GM12878 (cell line): ENCODE results near the gene FRK. TPM values are rescaled to one million over a fixed set of nuclear protein-coding genes. Genes with fewer than 3 reads are reported as not detected.

Experiments
- ATAC-seq: fragments of 200-7000 bp; cut with Tn5 transposase; 3 replicates; pipeline ENCODE4 v1.9.1; 2020; ENCODE audit warnings: mild to moderate bottlenecking, moderate library complexity
- BruUV-seq: library from RNA; stranded (reverse); fragments of 400-500 nt; replicated peaks from 2 replicates; lab custom pipeline; 2021; lab: Mats Ljungman, UMichigan
- CTCF ChIA-PET: fragments of 300-600 bp; sonication (Branson Sonifier 250); formaldehyde crosslinking; extraction: SDS; loops from one replicate; lab custom pipeline; 2021; ENCODE audit warnings: inconsistent platforms; lab: Yijun Ruan, JAX
- POLR2A ChIA-PET: fragments of 350-600 bp; formaldehyde crosslinking; extraction: SDS; loops from one replicate; lab custom pipeline; 2021; ENCODE audit warnings: inconsistent platforms; lab: Charles Lee
- RAD21 ChIA-PET: fragments of 300-600 bp; sonication (Branson Sonifier 250); formaldehyde crosslinking; loops from one replicate; lab custom pipeline; 2023; ENCODE audit warnings: antibody characterized with exemption; ENCODE audit not compliant: unreplicated experiment; lab: Charles Lee
- SMC1A ChIA-PET: fragments of 300-600 bp; sonication (Branson Sonifier 250); formaldehyde crosslinking; loops from one replicate; lab custom pipeline; 2023; ENCODE audit not compliant: unreplicated experiment, uncharacterized antibody; lab: Charles Lee
- DNase-seq: peaks from one replicate; pipeline ENCODE4 v3.0.0-alpha.2; 2011; ENCODE audit warnings: low read depth, low spot score
- FAIRE-seq: peaks from 3 replicates; lab custom pipeline; 2011; peaks lifted over from hg19 to GRCh38; lab: Jason Lieb, UNC
- H2AFZ ChIP-seq: 2 replicates; pipeline ENCODE4 v1.6.0; 2011; ENCODE audit warnings: low read depth, low read length, control low read depth; ENCODE audit not compliant: control insufficient read depth
- H3K27ac ChIP-seq: 2 replicates; pipeline ENCODE4 v1.5.1; 2011; ENCODE audit warnings: control low read depth; ENCODE audit not compliant: control insufficient read depth, insufficient read depth
- H3K27me3 ChIP-seq, 2 experiments: replicated peaks in 1 of 2; 2 replicates each; pipeline versions ENCODE4 v1.6.0 to v1.6.1; 2011; ENCODE audit warnings: low read length in 1 of 2; ENCODE audit not compliant: control insufficient read depth in 2 of 2, insufficient read depth in 2 of 2
- H3K36me3 ChIP-seq, 2 experiments: 2 replicates each; pipeline ENCODE4 v1.5.1; 2011; ENCODE audit warnings: low read length in 1 of 2; ENCODE audit not compliant: control insufficient read depth in 2 of 2, insufficient read depth in 2 of 2
- H3K4me1 ChIP-seq: 2 replicates; pipeline ENCODE4 v1.6.1; 2011; ENCODE audit warnings: mild to moderate bottlenecking, low read length, moderate library complexity, mixed read lengths; ENCODE audit not compliant: control insufficient read depth, insufficient read depth
- H3K4me2 ChIP-seq: 2 replicates; pipeline ENCODE4 v1.6.0; 2011; ENCODE audit warnings: control low read depth; ENCODE audit not compliant: control insufficient read depth, insufficient read depth
- H3K4me3 ChIP-seq: fragments of 200-600 bp; sonication (generic); 2 replicates; pipeline ENCODE4 v1.5.1; 2016
- H3K79me2 ChIP-seq: 2 replicates; pipeline ENCODE4 v1.6.0; 2011; ENCODE audit warnings: low read length; ENCODE audit not compliant: control insufficient read depth, insufficient read depth
- H3K9ac ChIP-seq: 2 replicates; pipeline ENCODE4 v1.8.0; 2011; ENCODE audit warnings: low read length, control low read depth, mixed read lengths; ENCODE audit not compliant: control insufficient read depth, insufficient read depth
- H3K9me3 ChIP-seq: replicated peaks from 3 replicates; pipeline ENCODE4 v1.5.1; 2011; ENCODE audit warnings: mild to moderate bottlenecking, low read length; ENCODE audit not compliant: control insufficient read depth, insufficient read depth
- H4K20me1 ChIP-seq: 2 replicates; pipeline ENCODE4 v1.6.0; 2011; ENCODE audit not compliant: control insufficient read depth, insufficient read depth
- ATF3 ChIP-seq: IDR thresholded peaks from 2 replicates; pipeline ENCODE4 v1.6.1; 2011; ENCODE audit warnings: low read depth, mild to moderate bottlenecking, low read length, moderate library complexity, borderline replicate concordance; ENCODE audit errors: extremely low read depth
- BCL3 ChIP-seq: IDR thresholded peaks from 2 replicates; pipeline ENCODE4 v1.6.1; 2011; ENCODE audit warnings: borderline replicate concordance, low read depth, mild to moderate bottlenecking, moderate library complexity, low read length; ENCODE audit not compliant: insufficient read depth, poor library complexity, severe bottlenecking
- CHD4 ChIP-seq: fragments of 200-600 bp; sonication (generic); IDR thresholded peaks from 2 replicates; pipeline ENCODE4 v1.6.1; 2016; ENCODE audit warnings: mild to moderate bottlenecking
- FOXK2 ChIP-seq: fragments of 450-650 bp; IDR thresholded peaks from 2 replicates; pipeline ENCODE4 v1.6.1; 2017; ENCODE audit warnings: mild to moderate bottlenecking, moderate library complexity
- FOXM1 ChIP-seq: IDR thresholded peaks from 2 replicates; pipeline ENCODE4 v1.6.1; 2012; ENCODE audit warnings: low read depth, mild to moderate bottlenecking, inconsistent platforms, low read length, moderate library complexity
- HSF1 ChIP-seq: fragments of 150-350 bp; IDR thresholded peaks from 2 replicates; pipeline ENCODE4 v1.6.1; 2014; ENCODE audit warnings: mild to moderate bottlenecking, low read depth, low read length
- NR2F1 ChIP-seq: fragments of 450-650 bp; conservative IDR thresholded peaks from 2 replicates; pipeline ENCODE4 v1.6.1; 2017; ENCODE audit warnings: mild to moderate bottlenecking
- PML ChIP-seq: IDR thresholded peaks from 2 replicates; pipeline ENCODE4 v1.6.1; 2012; ENCODE audit warnings: low read length, inconsistent platforms
- RB1 ChIP-seq: fragments of 450-650 bp; formaldehyde crosslinking; IDR thresholded peaks from 2 replicates; pipeline ENCODE4 v1.6.1; 2017; ENCODE audit warnings: mild to moderate bottlenecking, borderline replicate concordance
- RCOR1 ChIP-seq: conservative IDR thresholded peaks from 2 replicates; pipeline ENCODE4 v1.6.1; 2012; ENCODE audit warnings: low read depth, low read length, improper control_type of control experiment
- SP1 ChIP-seq: IDR thresholded peaks from one replicate; pipeline ENCODE4 v1.6.1; 2011; ENCODE audit warnings: low read depth, low read length
- SREBF1 ChIP-seq: IDR thresholded peaks from 2 replicates; pipeline ENCODE4 v1.6.1; 2012; ENCODE audit warnings: mild to moderate bottlenecking, low read length
- ZNF24 ChIP-seq: fragments of 450-650 bp; IDR thresholded peaks from 2 replicates; pipeline ENCODE4 v1.6.1; 2017; ENCODE audit warnings: antibody characterized with exemption, mild to moderate bottlenecking
- ZNF274 ChIP-seq: IDR thresholded peaks from one replicate; pipeline ENCODE4 v1.8.0; 2011; ENCODE audit not compliant: insufficient read length, insufficient read depth
- ZSCAN29 ChIP-seq: fragments of 450-650 bp; IDR thresholded peaks from 2 replicates; pipeline ENCODE4 v1.6.1; 2017; ENCODE audit warnings: mild to moderate bottlenecking, moderate library complexity
- WGBS: methylation state at CpG from one replicate; pipeline ENCODE4 v1.1.6; 2016; ENCODE audit warnings: low lambda C conversion rate; ENCODE audit not compliant: insufficient replicate concordance, insufficient coverage; ENCODE audit errors: missing lambda C conversion rate; 5-methylcytosine and 5-hydroxymethylcytosine counted together
- in situ Hi-C: fragments of 300-500 bp; cut with MboI; formaldehyde crosslinking; loops from 9 replicates; pipeline ENCODE4 v1.14.3; 2018; ENCODE audit warnings: mixed read lengths
- intact Hi-C: fragments of 100-400 bp; cut with micrococcal nuclease; formaldehyde crosslinking; loops from one replicate; pipeline ENCODE4 v1.14.2; 2022; ENCODE audit not compliant: unreplicated experiment
- polyA plus RNA-seq, 11 experiments: library from polyadenylated mRNA; depleted of rRNA in 4 of 11; unstranded in 6 of 11; stranded (reverse) in 5 of 11; fragments of >200 nt; fragmentation: Nextera tagmentation in 4 of 11; fragmentation: Illumina TruSeq in 1 of 11; extraction: Ambion mirVana in 4 of 11; extraction: Trizol in 1 of 11; gene quantifications; 1 replicate in 1 of 11; 2 replicates in 10 of 11; pipeline versions ENCODE4 v1.2.1 to v1.2.3, GENCODE V29; 2011 to 2016; ENCODE audit warnings: inconsistent platforms in 2 of 11, missing spikeins in 2 of 11, low read depth in 1 of 11
- total RNA-seq, 4 experiments: library from RNA; depleted of rRNA in 3 of 4; stranded (reverse); fragments of >200 nt in 3 of 4; fragmentation: Illumina TruSeq in 1 of 4; extraction: Trizol in 1 of 4; gene quantifications; 2 replicates each; pipeline versions ENCODE4 v1.2.1 to v1.2.3, GENCODE V29; 2013 to 2021

The FRK gene
- total and polyA plus RNA-seq, 10 of the 15 experiments (the other 5 are each of a cell fraction or from before 2014, with no cell fraction given) = 0.29 to 2.4 (median 1.2) TPM

GRCh38 chr6:116074732-116075390 is 14.2 kb upstream of the FRK start:
- RAD21 ChIA-PET = no interaction called here
- Histone ChIP-seq H4K20me1 (no peaks in the 10 kb centered on the region), H3K4me2 (no peak overlapping the region), H3K27me3 (no peaks in the 10 kb centered on the region), H3K4me3 (no peak overlapping the region), H3K9ac (no peak overlapping the region)
- ATAC-seq = no peak
- CTCF ChIA-PET = interaction anchor here (0.9 to 1.4 kb wide), 2 partner anchors 16 to 34 kb away, joined by 3 read pairs; no protein-coding TSS in a partner anchor
- no peak for TF ChIP-seq PML
- TF ChIP-seq ZNF274 = no peak
- no peak for TF ChIP-seq HSF1
- no peak for TF ChIP-seq SP1
- no peak for TF ChIP-seq ATF3
- no peak for TF ChIP-seq FOXM1
- TF ChIP-seq ZSCAN29 = no peak
- no peak for TF ChIP-seq BCL3
- TF ChIP-seq CHD4 = no peak
- no peak for TF ChIP-seq NR2F1
- no peak for TF ChIP-seq RCOR1
- TF ChIP-seq SREBF1 = no peak
- no peak for TF ChIP-seq FOXK2
- no peak for TF ChIP-seq RB1
- TF ChIP-seq ZNF24 = no peak
- TF ChIP-seq, all 136 proteins: peak for 0
- in situ Hi-C loops (no loop called here), intact Hi-C loops (no loop called here)
- ChIA-PET POLR2A (interaction anchor here (0.6 to 0.9 kb wide), 2 partner anchors 10 to 64 kb away, joined by 3 to 4 read pairs; no protein-coding TSS in a partner anchor), SMC1A (interaction anchor here (0.7 to 8.6 kb wide), 4 partner anchors 11 to 67 kb away, joined by 3 to 68 read pairs (median 4); partner anchors contain the start of gene FRK)
- Histone ChIP-seq H3K4me1 (no peaks in the 10 kb centered on the region), H2AFZ (no peak overlapping the region), H3K79me2 (no peaks in the 10 kb centered on the region), H3K36me3 (no peaks in the 10 kb centered on the region), H3K9me3 (no peaks in the 10 kb centered on the region), H3K27ac (no peak overlapping the region)
- FAIRE-seq (no peak), DNase-seq (no peak)
- BruUV-seq = no TSS peak
- 100% methylated on average over 2 of the region's 2 CpGs for WGBS
